ENCODE measurements around the gene ITGB3.

GRCh38 chr17:47232465-47232864 lies 21.2 kb upstream of the ITGB3 start:
- TF ChIP-seq FOXM1 (IDR thresholded peaks at IDR 0.05; ENCODE audit: borderline replicate concordance, low read depth) (no peak), EGR1 (IDR thresholded peaks at IDR 0.05) (no peak), RAD21 (IDR thresholded peaks at IDR 0.05; ENCODE audit: low read depth) (no peak), CREB1 (IDR thresholded peaks at IDR 0.05; ENCODE audit: low read depth) (no peak), NFIC (IDR thresholded peaks at IDR 0.05) (no peak), EP300 (IDR thresholded peaks at IDR 0.05; ENCODE audit: borderline replicate concordance) (no peak), TAF1 (IDR thresholded peaks at IDR 0.05; ENCODE audit: low read depth) (no peak), TEAD4 (IDR thresholded peaks at IDR 0.05) (no peak), YY1 (IDR thresholded peaks at IDR 0.05; ENCODE audit: low read depth) (no peak), CEBPB (IDR thresholded peaks at IDR 0.05) (no peak), ZBTB7A (IDR thresholded peaks at IDR 0.05; ENCODE audit: low read depth) (no peak), TCF12 (IDR thresholded peaks at IDR 0.05; ENCODE audit: low read depth) (no peak)
- TF ChIP-seq, protein P1, sequence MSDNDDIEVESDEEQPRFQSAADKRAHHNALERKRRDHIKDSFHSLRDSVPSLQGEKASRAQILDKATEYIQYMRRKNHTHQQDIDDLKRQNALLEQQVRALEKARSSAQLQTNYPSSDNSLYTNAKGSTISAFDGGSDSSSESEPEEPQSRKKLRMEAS (IDR thresholded peaks at IDR 0.05) = no peak
- TF ChIP-seq, protein P2, sequence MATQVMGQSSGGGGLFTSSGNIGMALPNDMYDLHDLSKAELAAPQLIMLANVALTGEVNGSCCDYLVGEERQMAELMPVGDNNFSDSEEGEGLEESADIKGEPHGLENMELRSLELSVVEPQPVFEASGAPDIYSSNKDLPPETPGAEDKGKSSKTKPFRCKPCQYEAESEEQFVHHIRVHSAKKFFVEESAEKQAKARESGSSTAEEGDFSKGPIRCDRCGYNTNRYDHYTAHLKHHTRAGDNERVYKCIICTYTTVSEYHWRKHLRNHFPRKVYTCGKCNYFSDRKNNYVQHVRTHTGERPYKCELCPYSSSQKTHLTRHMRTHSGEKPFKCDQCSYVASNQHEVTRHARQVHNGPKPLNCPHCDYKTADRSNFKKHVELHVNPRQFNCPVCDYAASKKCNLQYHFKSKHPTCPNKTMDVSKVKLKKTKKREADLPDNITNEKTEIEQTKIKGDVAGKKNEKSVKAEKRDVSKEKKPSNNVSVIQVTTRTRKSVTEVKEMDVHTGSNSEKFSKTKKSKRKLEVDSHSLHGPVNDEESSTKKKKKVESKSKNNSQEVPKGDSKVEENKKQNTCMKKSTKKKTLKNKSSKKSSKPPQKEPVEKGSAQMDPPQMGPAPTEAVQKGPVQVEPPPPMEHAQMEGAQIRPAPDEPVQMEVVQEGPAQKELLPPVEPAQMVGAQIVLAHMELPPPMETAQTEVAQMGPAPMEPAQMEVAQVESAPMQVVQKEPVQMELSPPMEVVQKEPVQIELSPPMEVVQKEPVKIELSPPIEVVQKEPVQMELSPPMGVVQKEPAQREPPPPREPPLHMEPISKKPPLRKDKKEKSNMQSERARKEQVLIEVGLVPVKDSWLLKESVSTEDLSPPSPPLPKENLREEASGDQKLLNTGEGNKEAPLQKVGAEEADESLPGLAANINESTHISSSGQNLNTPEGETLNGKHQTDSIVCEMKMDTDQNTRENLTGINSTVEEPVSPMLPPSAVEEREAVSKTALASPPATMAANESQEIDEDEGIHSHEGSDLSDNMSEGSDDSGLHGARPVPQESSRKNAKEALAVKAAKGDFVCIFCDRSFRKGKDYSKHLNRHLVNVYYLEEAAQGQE (IDR thresholded peaks at IDR 0.05; ENCODE audit: low read depth) = no peak
